D721Med (cell line): Measurements from ENCODE around the gene CBX8.

Experiments used
- DNase-seq: peaks from one replicate; pipeline ENCODE4 v3.0.0; 2011; ENCODE audit warnings: low spot score; ENCODE audit not compliant: insufficient read length
- FAIRE-seq: peaks from 2 replicates; lab custom pipeline; 2011; peaks lifted over from hg19 to GRCh38; lab: Jason Lieb, UNC
- TF ChIP-seq, protein P1 (sequence below): IDR thresholded peaks from 2 replicates; pipeline ENCODE4 v1.5.1; 2012; ENCODE audit warnings: mild to moderate bottlenecking, control low read depth; ENCODE audit not compliant: insufficient read depth; ENCODE audit errors: missing control alignments

CBX8 gene

DNA sequence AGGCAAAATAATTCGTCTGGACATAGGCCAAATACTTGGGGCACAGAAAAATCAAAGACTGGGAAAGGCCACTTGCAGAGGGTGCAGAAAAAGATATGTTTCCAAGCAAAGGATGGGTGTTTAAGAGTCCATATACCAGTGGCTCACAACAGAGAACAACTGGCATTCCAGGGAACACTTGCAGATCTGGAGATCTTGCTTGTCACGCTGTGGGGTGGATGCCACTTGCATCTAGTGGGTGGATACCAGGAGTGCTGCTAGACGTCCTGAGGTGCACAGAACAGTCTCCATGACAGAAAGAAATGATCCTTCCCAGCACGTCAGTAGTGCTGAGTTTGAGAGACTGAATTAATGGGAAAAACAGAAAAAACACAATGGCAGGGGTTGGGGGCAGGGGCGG, 8.4 kb downstream of the CBX8 start:
- FAIRE-seq (no peak), DNase-seq (no peak)
- TF ChIP-seq, protein P1, sequence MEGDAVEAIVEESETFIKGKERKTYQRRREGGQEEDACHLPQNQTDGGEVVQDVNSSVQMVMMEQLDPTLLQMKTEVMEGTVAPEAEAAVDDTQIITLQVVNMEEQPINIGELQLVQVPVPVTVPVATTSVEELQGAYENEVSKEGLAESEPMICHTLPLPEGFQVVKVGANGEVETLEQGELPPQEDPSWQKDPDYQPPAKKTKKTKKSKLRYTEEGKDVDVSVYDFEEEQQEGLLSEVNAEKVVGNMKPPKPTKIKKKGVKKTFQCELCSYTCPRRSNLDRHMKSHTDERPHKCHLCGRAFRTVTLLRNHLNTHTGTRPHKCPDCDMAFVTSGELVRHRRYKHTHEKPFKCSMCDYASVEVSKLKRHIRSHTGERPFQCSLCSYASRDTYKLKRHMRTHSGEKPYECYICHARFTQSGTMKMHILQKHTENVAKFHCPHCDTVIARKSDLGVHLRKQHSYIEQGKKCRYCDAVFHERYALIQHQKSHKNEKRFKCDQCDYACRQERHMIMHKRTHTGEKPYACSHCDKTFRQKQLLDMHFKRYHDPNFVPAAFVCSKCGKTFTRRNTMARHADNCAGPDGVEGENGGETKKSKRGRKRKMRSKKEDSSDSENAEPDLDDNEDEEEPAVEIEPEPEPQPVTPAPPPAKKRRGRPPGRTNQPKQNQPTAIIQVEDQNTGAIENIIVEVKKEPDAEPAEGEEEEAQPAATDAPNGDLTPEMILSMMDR = no peak

DNA sequence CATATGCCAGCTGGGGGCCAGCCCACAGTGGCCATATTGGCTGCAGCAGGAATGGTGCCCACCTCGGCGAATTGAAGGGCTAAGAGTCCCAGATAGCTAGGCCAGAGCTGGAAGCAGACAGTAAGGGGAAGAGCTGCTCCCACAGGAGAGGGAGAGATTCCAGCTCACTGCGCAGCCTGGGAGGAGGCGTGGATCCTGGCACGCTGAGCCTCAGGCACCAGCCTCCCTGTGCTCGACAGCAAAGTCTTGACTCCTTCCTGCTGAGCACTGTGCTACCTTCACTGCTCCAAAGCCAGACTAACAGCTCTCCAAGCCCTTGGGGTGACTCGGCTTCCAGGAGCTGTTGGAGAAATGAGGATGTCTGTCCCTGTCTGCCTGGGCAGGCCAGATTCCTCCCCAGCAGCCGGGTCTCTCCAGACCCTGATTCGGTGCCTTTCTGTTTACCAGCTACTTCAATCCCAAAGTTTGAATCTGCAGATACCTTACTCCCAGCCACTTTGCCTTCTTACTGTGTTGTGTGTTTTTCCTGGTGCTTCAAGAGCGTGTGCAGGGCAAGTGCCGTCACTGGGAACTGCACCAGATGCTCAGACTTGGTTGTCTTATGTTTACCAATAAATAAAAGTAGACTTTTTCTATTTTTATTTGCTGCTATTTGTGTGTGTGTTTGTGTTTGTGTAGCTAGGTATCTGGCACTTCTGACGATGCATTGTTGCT, 9.8 kb downstream of the CBX8 start:
- TF ChIP-seq, protein P1 = no peak
- no peak for DNase-seq
- no peak for FAIRE-seq

DNA sequence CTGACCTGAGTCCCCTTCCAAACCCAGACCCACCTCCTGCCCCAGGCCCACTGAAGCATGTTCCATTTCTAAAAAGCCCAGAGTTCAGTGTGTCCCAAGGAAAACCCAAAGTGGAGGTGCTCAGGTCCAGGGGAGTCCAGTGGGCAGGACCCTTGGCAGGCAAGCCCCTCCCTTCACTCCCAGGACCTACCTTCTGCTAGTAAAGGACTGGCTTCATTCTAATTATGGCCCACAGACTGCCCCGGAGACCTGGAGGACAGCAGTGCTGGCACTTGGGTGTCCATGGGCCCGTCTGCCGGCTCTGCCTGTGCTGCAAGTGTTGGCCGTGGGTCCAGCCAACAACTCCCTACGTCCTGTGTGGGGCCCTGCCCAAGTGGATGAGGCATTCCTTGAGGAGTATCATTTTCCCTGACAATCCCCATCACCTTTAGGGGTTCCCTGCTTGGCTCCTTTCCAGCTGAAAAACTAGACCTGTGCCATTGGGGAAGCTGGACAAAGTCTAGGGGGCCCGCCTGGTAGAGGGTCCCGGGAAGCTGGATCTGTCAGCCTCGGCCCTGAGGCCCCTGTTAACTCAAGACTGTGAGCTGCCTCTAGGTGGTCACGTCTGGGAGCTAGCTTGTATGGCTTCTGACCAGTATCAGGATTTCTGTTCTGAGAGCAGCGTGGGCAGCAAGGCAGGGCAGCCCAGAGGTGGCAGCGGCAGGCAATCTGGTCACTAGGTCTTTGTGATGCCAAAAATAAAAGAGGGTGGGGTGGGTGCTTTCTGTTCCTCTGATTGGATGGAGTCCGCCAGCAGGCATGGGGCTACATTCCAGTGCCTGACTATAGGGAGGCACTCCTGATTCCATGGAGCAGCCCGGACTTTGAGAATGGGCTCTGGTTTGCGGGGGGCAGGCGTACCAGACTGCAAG, 10.7 kb downstream of the CBX8 start:
- DNase-seq (no peak), FAIRE-seq (no peak)
- TF ChIP-seq, protein P1 = no peak

DNA sequence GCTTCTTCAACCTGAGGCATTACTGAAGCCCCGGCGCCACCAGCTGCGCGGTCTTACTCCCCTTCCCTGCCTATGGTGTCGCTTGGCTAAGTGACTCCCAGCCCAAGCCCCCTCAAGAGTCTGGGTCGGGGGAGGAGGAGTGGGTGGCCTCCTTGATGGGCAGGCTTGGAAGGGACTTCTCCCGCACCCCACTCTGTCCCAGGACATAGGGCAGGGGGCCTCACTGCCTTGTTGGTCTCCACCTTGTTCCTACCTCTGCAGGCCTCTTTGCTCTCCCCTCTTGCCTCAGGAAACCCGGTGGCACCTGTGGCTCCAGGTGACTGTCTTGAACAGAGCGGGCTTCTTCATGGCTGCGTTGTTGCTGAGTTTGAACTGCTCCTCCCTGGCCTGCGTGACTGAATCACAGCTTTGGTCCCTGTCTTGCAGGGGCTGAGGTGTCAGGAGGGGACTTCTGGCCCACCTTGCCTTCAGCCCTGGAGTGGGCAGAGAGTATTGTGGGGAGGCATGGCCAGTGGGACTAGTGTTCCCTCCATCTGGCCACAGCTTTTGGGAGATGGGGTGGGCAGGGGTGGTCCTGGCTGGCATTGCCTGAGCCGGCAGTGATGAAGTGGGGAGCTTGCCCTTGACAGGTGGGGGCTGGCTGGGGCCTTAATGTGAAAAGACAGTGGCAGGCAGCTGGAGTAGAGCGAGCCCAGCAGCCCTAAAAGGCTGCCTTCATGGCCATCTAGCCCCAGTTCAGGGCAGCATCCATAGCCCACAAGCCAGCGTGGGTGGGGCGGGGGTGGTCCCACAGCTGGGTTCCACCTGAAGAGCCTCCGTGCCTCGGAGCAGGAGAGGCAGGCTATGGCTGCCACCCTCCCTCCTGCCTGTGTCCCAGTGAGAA, 11.6 kb downstream of the CBX8 start:
- TF ChIP-seq, protein P1 = no peak
- FAIRE-seq (no peak), DNase-seq (no peak)

DNA sequence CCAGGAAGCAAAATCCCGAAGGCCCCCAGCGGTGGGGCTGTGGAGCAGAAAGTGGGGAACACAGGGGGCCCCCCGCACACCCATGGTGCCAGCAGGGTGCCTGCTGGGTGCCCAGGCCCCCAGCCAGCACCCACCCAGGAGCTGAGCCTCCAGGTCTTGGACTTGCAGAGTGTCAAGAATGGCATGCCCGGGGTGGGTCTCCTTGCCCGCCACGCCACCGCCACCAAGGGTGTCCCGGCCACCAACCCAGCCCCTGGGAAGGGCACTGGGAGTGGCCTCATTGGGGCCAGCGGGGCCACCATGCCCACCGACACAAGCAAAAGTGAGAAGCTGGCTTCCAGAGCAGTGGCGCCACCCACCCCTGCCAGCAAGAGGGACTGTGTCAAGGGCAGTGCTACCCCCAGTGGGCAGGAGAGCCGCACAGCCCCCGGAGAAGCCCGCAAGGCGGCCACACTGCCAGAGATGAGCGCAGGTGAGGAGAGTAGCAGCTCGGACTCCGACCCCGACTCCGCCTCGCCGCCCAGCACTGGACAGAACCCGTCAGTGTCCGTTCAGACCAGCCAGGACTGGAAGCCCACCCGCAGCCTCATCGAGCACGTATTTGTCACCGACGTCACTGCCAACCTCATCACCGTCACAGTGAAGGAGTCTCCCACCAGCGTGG, 12.4 kb downstream of the CBX8 start:
- TF ChIP-seq, protein P1 = no peak
- no peak for FAIRE-seq
- DNase-seq = no peak

DNA sequence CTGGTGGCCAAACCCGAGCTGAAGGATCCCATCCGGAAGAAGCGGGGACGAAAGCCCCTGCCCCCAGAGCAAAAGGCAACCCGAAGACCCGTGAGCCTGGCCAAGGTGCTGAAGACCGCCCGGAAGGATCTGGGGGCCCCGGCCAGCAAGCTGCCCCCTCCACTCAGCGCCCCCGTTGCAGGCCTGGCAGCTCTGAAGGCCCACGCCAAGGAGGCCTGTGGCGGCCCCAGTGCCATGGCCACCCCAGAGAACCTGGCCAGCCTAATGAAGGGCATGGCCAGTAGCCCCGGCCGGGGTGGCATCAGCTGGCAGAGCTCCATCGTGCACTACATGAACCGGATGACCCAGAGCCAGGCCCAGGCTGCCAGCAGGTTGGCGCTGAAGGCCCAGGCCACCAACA, 13.0 kb downstream of the CBX8 start:
- no peak for FAIRE-seq

More for the DNA sequence above, 13.0 kb downstream of the CBX8 start:
- DNase-seq = no peak
- TF ChIP-seq, protein P1 = no peak
